Effector memory CD4-positive, alpha-beta T cell (primary cell): Measurements from ENCODE around the gene MYL3.

ENCODE experiments used
- DNase-seq, 3 donors: peaks; one replicate each; pipeline ENCODE4 v3.0.0-alpha.2; 2020
- H3K27ac ChIP-seq: 2 replicates; pipeline ENCODE4 v1.7.0; 2013; ENCODE audit warnings: mild to moderate bottlenecking, low read length, moderate library complexity; ENCODE audit not compliant: insufficient read depth, poor library complexity, severe bottlenecking
- H3K27me3 ChIP-seq: replicated peaks from 2 replicates; pipeline ENCODE4 v1.7.0; 2013; ENCODE audit warnings: mild to moderate bottlenecking, low read length; ENCODE audit not compliant: insufficient read depth, control insufficient read depth, poor library complexity, severe bottlenecking
- H3K36me3 ChIP-seq: 2 replicates; pipeline ENCODE4 v1.7.0; 2013; ENCODE audit warnings: mild to moderate bottlenecking, low read length, moderate library complexity; ENCODE audit not compliant: control insufficient read depth, insufficient read depth
- H3K4me1 ChIP-seq: 2 replicates; pipeline ENCODE4 v1.7.0; 2013; ENCODE audit warnings: low read length, mild to moderate bottlenecking; ENCODE audit not compliant: control insufficient read depth, insufficient read depth, poor library complexity, severe bottlenecking
- H3K4me3 ChIP-seq: 2 replicates; pipeline ENCODE4 v1.7.0; 2013; ENCODE audit warnings: low read length, low read depth, mild to moderate bottlenecking; ENCODE audit not compliant: insufficient read depth, poor library complexity, severe bottlenecking
- H3K9me3 ChIP-seq: 2 replicates; pipeline ENCODE4 v1.7.0; 2013; ENCODE audit warnings: mild to moderate bottlenecking, low read length, moderate library complexity; ENCODE audit not compliant: control insufficient read depth

The MYL3 gene

GRCh38 chr3:46906471-46907058 is 43.3 kb upstream of the MYL3 start:
- peaks cover 8% of the 10 kb centered on the region for H3K4me1 ChIP-seq
- no peak overlapping the region for H3K4me3 ChIP-seq
- no peaks in the 10 kb centered on the region for H3K36me3 ChIP-seq
- no peak for DNase-seq
- no peaks in the 10 kb centered on the region for H3K27me3 ChIP-seq
- H3K9me3 ChIP-seq: no peaks in the 10 kb centered on the region
- no peak overlapping the region for H3K27ac ChIP-seq

DNA sequence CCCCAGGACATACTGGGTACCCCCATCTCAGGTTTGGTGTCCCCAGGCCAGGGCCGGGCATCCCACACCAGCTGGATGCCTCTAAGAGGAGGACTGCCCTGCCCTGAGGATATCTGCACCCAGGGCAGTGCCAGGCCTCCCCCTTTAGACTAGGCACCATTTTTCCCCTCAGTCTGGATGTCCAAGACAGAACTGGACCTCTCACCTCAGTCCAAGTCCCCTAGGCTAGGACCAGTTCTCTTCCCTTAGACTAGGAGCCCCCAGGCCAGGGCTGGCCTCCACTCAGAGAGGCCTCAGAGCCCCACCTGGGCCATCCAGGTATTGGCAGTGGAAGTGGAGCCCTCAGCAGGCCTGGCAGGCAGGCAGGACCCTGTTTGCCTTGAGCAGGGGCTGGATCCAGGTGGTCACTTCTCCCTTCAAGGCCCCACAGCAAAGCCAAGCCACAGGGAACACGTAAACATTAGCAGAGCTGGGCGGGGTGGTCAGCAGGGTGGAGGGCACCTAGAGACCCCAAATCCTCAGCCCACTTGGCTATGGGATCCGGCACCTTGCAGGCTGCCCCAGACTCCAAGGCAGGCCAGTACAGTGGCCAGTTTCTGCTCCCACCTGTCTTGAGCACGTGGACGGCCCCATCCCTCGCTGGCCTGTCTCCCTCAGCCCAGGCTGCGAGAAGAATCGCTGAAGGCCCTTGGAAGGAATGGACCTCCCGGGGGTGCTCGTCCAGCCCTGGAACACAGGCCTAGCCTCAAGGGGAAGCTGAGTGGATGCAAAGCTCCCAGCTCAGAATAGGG is 42.6 kb upstream of the MYL3 start:
- no peak for DNase-seq
- Histone ChIP-seq H3K36me3 (no peaks in the 10 kb centered on the region), H3K4me3 (no peak overlapping the region), H3K27me3 (no peaks in the 10 kb centered on the region), H3K27ac (no peak overlapping the region), H3K4me1 (peaks cover 8% of the 10 kb centered on the region), H3K9me3 (no peaks in the 10 kb centered on the region)

- DNase-seq: no peak
- no peaks in the 10 kb centered on the region for H3K27me3 ChIP-seq
- H3K4me3 ChIP-seq: no peak overlapping the region
- H3K4me1 ChIP-seq: peaks cover 8% of the 10 kb centered on the region
- no peak overlapping the region for H3K27ac ChIP-seq
- H3K36me3 ChIP-seq: no peaks in the 10 kb centered on the region
- no peaks in the 10 kb centered on the region for H3K9me3 ChIP-seq
Observed at GRCh38 chr3:46905213-46905560, 41.9 kb upstream of the MYL3 start.

DNA sequence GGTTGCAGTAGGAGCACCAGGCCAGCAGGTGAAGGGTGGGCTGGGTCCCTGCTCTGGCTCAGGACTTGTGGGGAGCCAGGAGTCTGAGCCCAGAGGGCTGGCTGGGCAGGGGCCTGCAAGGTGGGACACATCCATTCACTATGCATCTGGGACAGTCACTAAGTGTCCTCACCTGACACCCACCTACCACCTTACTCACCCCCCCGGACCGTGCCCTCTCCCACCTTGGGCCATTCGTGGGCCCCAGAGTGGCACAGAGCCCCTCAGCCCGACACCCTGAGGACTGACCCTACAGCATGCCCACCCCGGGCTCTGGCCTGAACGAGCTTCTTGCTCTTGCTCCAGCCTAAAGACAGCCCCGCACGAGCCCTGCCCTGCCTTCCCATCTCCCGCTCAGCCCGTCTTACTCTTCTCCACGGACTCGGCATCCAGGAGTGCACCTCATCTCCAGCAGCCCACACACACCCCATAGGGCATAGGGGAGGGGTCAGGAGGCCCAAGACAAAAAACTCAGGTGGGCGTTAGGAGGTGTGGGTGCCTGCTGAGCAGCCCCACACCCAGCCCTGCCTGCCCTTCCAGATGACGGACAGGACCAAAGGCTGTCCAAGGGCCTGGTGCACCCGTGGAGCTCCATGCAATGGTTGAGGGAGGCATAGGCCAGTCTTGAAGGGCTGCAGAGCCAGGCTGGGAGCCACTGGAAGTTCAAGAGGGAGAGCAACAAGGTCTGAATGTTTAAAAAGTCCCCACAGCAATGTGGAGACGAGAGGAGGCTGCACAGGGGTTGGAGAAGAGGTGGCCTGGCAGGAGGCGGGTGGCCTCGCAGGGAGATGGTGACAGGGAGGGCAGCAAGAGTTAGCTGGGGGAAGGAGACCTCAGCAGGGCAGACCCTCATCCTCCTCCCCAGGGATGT is 41.3 kb upstream of the MYL3 start:
- no peaks in the 10 kb centered on the region for H3K9me3 ChIP-seq
- no peak overlapping the region for H3K4me3 ChIP-seq
- no peak for DNase-seq
- no peak overlapping the region for H3K27ac ChIP-seq
- no peaks in the 10 kb centered on the region for H3K27me3 ChIP-seq
- no peaks in the 10 kb centered on the region for H3K36me3 ChIP-seq
- peaks cover 4% of the 10 kb centered on the region for H3K4me1 ChIP-seq

DNA sequence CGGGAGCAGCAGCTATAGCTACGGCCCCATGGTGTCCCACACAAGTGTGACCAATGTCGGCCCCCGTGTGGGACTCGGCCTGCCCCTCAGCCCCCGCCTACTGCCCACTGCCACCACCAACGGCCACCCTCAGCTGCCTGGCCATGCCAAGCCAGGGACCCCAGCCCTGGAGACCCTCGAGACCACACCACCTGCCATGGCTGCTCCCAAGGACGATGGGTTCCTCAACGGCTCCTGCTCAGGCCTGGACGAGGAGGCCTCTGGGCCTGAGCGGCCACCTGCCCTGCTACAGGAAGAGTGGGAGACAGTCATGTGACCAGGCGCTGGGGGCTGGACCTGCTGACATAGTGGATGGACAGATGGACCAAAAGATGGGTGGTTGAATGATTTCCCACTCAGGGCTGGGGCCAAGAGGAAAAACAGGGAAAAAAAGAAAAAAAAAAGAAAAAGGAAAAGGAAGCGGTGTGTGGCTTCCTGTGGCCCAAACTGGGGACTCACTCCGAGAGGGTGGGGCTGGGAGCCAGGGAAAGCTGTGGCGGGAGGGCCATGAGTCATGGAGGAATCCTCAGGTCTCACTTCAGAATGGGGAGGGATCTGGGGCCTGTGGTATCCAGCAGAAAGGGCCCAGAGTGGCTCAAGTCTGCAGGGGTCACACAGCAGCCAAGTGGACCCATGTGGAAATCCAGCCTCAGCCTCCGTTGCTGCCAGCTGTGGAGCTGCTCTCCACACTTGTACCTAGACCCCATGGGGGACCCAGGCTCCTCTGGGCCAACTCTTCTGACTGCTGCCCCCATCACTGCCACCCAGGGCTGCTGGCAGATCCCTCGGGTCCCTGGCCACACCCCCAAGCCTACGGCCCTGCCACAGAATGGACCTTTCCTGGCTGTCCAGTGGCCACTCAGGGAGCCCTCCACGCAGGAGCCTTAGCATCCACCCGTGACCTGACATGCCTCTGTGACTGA is 40.4 kb upstream of the MYL3 start:
- Histone ChIP-seq H3K4me1 (peaks cover under 1% of the 10 kb centered on the region), H3K27ac (no peak overlapping the region), H3K36me3 (no peaks in the 10 kb centered on the region), H3K9me3 (no peaks in the 10 kb centered on the region), H3K27me3 (no peaks in the 10 kb centered on the region), H3K4me3 (no peak overlapping the region)
- DNase-seq: no peak

GRCh38 chr3:46902188-46902631 is 39.0 kb upstream of the MYL3 start:
- no peak overlapping the region for H3K27ac ChIP-seq
- no peaks in the 10 kb centered on the region for H3K27me3 ChIP-seq
- DNase-seq: no peak
- H3K4me3 ChIP-seq: no peak overlapping the region
- H3K9me3 ChIP-seq: no peaks in the 10 kb centered on the region
- H3K36me3 ChIP-seq: no peaks in the 10 kb centered on the region
- peaks cover 4% of the 10 kb centered on the region for H3K4me1 ChIP-seq

DNA sequence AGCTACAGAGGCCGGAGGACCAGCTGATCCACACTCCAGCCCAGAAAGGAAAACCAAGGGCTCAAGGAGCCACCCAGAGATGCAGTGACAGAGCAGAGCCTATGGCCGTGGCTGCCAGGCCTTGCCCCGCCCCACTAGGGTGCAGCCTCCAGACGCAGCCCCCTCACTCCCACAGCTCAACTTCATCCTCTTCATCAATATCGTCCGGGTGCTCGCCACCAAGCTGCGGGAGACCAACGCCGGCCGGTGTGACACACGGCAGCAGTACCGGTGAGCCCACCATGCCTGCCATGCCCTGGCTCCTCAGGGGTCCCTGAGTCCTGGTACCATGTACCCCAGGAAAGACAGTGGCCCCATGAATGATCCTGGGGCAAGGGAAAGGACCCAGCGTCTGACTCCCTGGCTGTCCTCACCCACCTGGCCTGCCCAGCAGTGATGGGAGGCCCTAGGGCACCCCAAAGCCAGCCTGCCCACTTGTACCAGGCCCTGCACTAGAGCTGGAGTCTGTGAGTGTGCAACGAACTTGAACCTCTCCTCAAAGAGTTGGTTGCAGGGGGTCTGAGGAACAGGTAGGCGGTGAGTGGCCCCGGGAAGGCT is 38.4 kb upstream of the MYL3 start:
- no peak overlapping the region for H3K4me3 ChIP-seq
- no peaks in the 10 kb centered on the region for H3K9me3 ChIP-seq
- no peaks in the 10 kb centered on the region for H3K27me3 ChIP-seq
- H3K4me1 ChIP-seq: peaks cover 4% of the 10 kb centered on the region
- H3K36me3 ChIP-seq: no peaks in the 10 kb centered on the region
- H3K27ac ChIP-seq: no peak overlapping the region
- DNase-seq: no peak

DNA sequence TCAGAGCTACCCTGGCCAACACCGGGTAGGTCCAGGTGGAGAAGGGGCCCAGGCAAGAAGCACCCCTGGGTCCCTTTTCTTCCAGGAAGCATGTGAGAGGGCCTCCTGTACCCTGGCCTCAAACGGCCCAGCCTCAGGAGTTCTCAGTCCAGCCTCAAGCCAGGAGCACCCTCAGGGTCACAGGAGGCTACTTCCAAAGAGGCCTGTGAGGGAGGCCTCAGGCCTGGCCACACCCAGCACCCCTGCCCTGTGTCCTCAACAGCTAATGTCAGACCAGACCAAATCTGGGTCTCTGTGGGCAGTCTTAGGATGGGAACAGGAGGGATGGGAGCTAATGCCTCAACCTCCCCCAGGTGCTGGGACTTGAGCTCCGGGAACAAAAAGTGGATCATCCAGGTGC is 37.8 kb upstream of the MYL3 start:
- Histone ChIP-seq H3K4me3 (no peak overlapping the region), H3K27me3 (no peaks in the 10 kb centered on the region), H3K9me3 (no peaks in the 10 kb centered on the region), H3K4me1 (peaks cover 4% of the 10 kb centered on the region), H3K36me3 (no peaks in the 10 kb centered on the region), H3K27ac (no peak overlapping the region)
- no peak for DNase-seq

- DNase-seq: no peak
- H3K9me3 ChIP-seq: no peaks in the 10 kb centered on the region
- no peak overlapping the region for H3K4me3 ChIP-seq
- H3K4me1 ChIP-seq: peaks cover 4% of the 10 kb centered on the region
- no peak overlapping the region for H3K27ac ChIP-seq
- H3K27me3 ChIP-seq: no peaks in the 10 kb centered on the region
- no peaks in the 10 kb centered on the region for H3K36me3 ChIP-seq
Observed at GRCh38 chr3:46900356-46900755, 37.1 kb upstream of the MYL3 start.
